Smooth muscle cell (in vitro differentiated cells): ENCODE results near the gene DCTN3. TPM values are rescaled to one million over a fixed set of nuclear protein-coding genes. Genes with fewer than 3 reads are reported as not detected.

Source experiments
- DNase-seq: peaks from one replicate; lab custom pipeline; 2025; ENCODE audit not compliant: unreplicated experiment; lab: John Stamatoyannopoulos, UW
- H2AFZ ChIP-seq: fragments of 200-600 bp; sonication (generic); 2 replicates; pipeline ENCODE4 v1.6.0; 2016; ENCODE audit warnings: antibody characterized with exemption, low read depth, mild to moderate bottlenecking
- H3F3A ChIP-seq: fragments of 200-600 bp; sonication (generic); 2 replicates; pipeline ENCODE4 v1.6.0; 2017; ENCODE audit warnings: antibody characterized with exemption, low read depth
- H3K27ac ChIP-seq: fragments of 200-600 bp; sonication (generic); 2 replicates; pipeline ENCODE4 v1.5.1; 2016; ENCODE audit warnings: low read depth, mild to moderate bottlenecking
- H3K27me3 ChIP-seq: fragments of 200-600 bp; sonication (generic); 2 replicates; pipeline ENCODE4 v1.6.1; 2016; ENCODE audit warnings: low read depth, mild to moderate bottlenecking
- H3K36me3 ChIP-seq: fragments of 200-600 bp; sonication (generic); 2 replicates; pipeline ENCODE4 v1.5.1; 2016; ENCODE audit warnings: low read depth
- H3K4me1 ChIP-seq: fragments of 200-600 bp; sonication (generic); 2 replicates; pipeline ENCODE4 v1.5.1; 2016; ENCODE audit warnings: low read depth
- H3K4me2 ChIP-seq: fragments of 200-600 bp; sonication (generic); 2 replicates; pipeline ENCODE4 v1.6.0; 2016; ENCODE audit warnings: mild to moderate bottlenecking
- H3K4me3 ChIP-seq: fragments of 200-600 bp; sonication (generic); 2 replicates; pipeline ENCODE4 v1.5.1; 2016; ENCODE audit warnings: mild to moderate bottlenecking
- H3K79me2 ChIP-seq: fragments of 200-600 bp; sonication (generic); 2 replicates; pipeline ENCODE4 v1.6.0; 2016; ENCODE audit warnings: low read depth, mild to moderate bottlenecking
- H3K9ac ChIP-seq: fragments of 200-600 bp; sonication (generic); 2 replicates; pipeline ENCODE4 v1.6.0; 2016; ENCODE audit warnings: low read depth
- H3K9me3 ChIP-seq: fragments of 200-600 bp; sonication (generic); replicated peaks from 2 replicates; pipeline ENCODE4 v1.5.1; 2016; ENCODE audit warnings: low read depth
- H4K20me1 ChIP-seq: fragments of 200-600 bp; sonication (generic); 2 replicates; pipeline ENCODE4 v1.6.0; 2016; ENCODE audit warnings: low read depth
- WGBS: methylation state at CpG from one replicate; pipeline ENCODE4 v1.1.7; 2016; ENCODE audit warnings: low lambda C conversion rate; 5-methylcytosine and 5-hydroxymethylcytosine counted together
- polyA plus RNA-seq: library from polyadenylated mRNA; unstranded; fragments of >200 nt; fragmentation: Nextera tagmentation; extraction: Ambion mirVana; gene quantifications from 2 replicates; pipeline ENCODE4 v1.2.1, GENCODE V29; 2016
- total RNA-seq: library from RNA; depleted of rRNA; stranded (reverse); fragments of >200 nt; gene quantifications from 2 replicates; pipeline ENCODE4 v1.2.3, GENCODE V29; 2014
- TF ChIP-seq, protein P1 (sequence below): fragments of 200-600 bp; sonication (generic); IDR thresholded peaks from 2 replicates; pipeline ENCODE4 v1.5.1; 2017; ENCODE audit warnings: borderline replicate concordance, mild to moderate bottlenecking, antibody characterized with exemption; ENCODE audit not compliant: insufficient read depth, poor library complexity, severe bottlenecking

The DCTN3 gene
- total and polyA plus RNA-seq, 2 experiments from 2014 or later, result 87.6 to 142 TPM

GRCh38 chr9:34568774-34569173 lies 51.5 kb downstream of the DCTN3 start:
- WGBS, result 78% methylated on average over 12 of the region's 12 CpGs
- H3K36me3 ChIP-seq, result no peaks in the 10 kb centered on the region
- H3K4me1 ChIP-seq, result peaks cover 42% of the 10 kb centered on the region
- DNase-seq, result no peak
- no peaks in the 10 kb centered on the region for H3K27me3 ChIP-seq
- H3K4me3 ChIP-seq, result no peak overlapping the region
- H3K4me2 ChIP-seq, result no peak overlapping the region
- no peak overlapping the region for H3K27ac ChIP-seq
- H3K9ac ChIP-seq, result no peak overlapping the region
- peaks cover 3% of the 10 kb centered on the region for H4K20me1 ChIP-seq
- H3F3A ChIP-seq, result no peaks in the 10 kb centered on the region
- no peaks in the 10 kb centered on the region for H3K9me3 ChIP-seq
- TF ChIP-seq, protein P1, sequence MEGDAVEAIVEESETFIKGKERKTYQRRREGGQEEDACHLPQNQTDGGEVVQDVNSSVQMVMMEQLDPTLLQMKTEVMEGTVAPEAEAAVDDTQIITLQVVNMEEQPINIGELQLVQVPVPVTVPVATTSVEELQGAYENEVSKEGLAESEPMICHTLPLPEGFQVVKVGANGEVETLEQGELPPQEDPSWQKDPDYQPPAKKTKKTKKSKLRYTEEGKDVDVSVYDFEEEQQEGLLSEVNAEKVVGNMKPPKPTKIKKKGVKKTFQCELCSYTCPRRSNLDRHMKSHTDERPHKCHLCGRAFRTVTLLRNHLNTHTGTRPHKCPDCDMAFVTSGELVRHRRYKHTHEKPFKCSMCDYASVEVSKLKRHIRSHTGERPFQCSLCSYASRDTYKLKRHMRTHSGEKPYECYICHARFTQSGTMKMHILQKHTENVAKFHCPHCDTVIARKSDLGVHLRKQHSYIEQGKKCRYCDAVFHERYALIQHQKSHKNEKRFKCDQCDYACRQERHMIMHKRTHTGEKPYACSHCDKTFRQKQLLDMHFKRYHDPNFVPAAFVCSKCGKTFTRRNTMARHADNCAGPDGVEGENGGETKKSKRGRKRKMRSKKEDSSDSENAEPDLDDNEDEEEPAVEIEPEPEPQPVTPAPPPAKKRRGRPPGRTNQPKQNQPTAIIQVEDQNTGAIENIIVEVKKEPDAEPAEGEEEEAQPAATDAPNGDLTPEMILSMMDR, result no peak
- H2AFZ ChIP-seq, result no peak overlapping the region
- H3K79me2 ChIP-seq, result peaks cover 9% of the 10 kb centered on the region

DNA sequence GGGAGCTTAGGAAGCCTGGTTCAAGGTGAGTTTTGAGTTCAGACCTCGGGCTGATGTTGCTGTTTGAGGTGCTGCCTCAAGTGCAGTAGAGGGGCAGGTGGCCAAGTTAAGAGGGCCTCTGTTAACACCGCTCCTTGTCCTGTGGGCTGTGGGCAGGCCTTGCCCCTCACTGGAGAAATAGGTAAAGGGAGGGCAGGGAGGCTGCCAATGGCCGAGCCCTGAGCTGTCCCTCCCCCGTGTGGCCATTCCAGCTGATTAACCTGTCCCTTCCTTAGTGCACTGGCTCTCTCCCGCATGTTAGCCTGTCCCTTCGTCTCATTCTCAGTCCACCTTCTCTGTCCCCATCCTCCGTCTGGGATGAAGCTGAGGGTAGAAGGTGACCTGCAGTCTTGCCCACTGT lies 52.2 kb downstream of the DCTN3 start:
- Histone ChIP-seq H3K36me3 (no peaks in the 10 kb centered on the region), H3K4me3 (no peak overlapping the region), H3K27me3 (no peaks in the 10 kb centered on the region), H3K79me2 (peaks cover 8% of the 10 kb centered on the region), H3K4me2 (no peak overlapping the region), H3K9ac (no peak overlapping the region), H3K27ac (no peak overlapping the region), H2AFZ (no peak overlapping the region), H3F3A (no peaks in the 10 kb centered on the region), H3K9me3 (no peaks in the 10 kb centered on the region), H4K20me1 (peaks cover 3% of the 10 kb centered on the region), H3K4me1 (peaks cover 37% of the 10 kb centered on the region)
- DNase-seq, result no peak
- TF ChIP-seq, protein P1, result no peak
- WGBS, result 92% methylated on average over 7 of the region's 7 CpGs

- DNase-seq, result no peak
- H3K4me3 ChIP-seq, result no peak overlapping the region
- no peaks in the 10 kb centered on the region for H3K9me3 ChIP-seq
- H3K4me2 ChIP-seq, result no peak overlapping the region
- H3K27ac ChIP-seq, result no peak overlapping the region
- peaks cover 3% of the 10 kb centered on the region for H4K20me1 ChIP-seq
- WGBS, result 94% methylated on average over 6 of the region's 6 CpGs
- no peaks in the 10 kb centered on the region for H3K79me2 ChIP-seq
- H3K36me3 ChIP-seq, result no peaks in the 10 kb centered on the region
- TF ChIP-seq, protein P1, result no peak
- H3K27me3 ChIP-seq, result no peaks in the 10 kb centered on the region
- peaks cover 37% of the 10 kb centered on the region for H3K4me1 ChIP-seq
- H3K9ac ChIP-seq, result no peak overlapping the region
- no peaks in the 10 kb centered on the region for H3F3A ChIP-seq
- no peak overlapping the region for H2AFZ ChIP-seq
Observed at GRCh38 chr9:34566972-34567371, 53.3 kb downstream of the DCTN3 start.

GRCh38 chr9:34566322-34566721 lies 54.0 kb downstream of the DCTN3 start:
- H3K4me3 ChIP-seq, result no peak overlapping the region
- TF ChIP-seq, protein P1, result no peak
- H2AFZ ChIP-seq, result no peak overlapping the region
- H3K36me3 ChIP-seq, result no peaks in the 10 kb centered on the region
- H3F3A ChIP-seq, result no peaks in the 10 kb centered on the region
- H3K27me3 ChIP-seq, result no peaks in the 10 kb centered on the region
- no peaks in the 10 kb centered on the region for H3K9me3 ChIP-seq
- no peak for DNase-seq
- peaks cover 37% of the 10 kb centered on the region for H3K4me1 ChIP-seq
- H3K9ac ChIP-seq, result no peak overlapping the region
- H3K4me2 ChIP-seq, result no peak overlapping the region
- 74% methylated on average over 8 of the region's 8 CpGs for WGBS
- peaks cover 3% of the 10 kb centered on the region for H4K20me1 ChIP-seq
- H3K27ac ChIP-seq, result no peak overlapping the region
- H3K79me2 ChIP-seq, result no peaks in the 10 kb centered on the region
